ENCODE measurements around the gene MEI4. TPM values are rescaled to one million over a fixed set of nuclear protein-coding genes. Genes with fewer than 3 reads are reported as not detected.

The MEI4 gene
- total RNA-seq, 1 donor from 2014 or later: 1.5 TPM

- no peak overlapping the region for H3K27ac Mint-ChIP-seq
- no peak overlapping the region for H3K4me3 Mint-ChIP-seq
- H3K27me3 Mint-ChIP-seq (ENCODE audit: low read depth): no peaks in the 10 kb centered on the region
These were observed 240.6 kb downstream of the MEI4 start for GRCh38 chr6:77893391-77893790.

GRCh38 chr6:77906070-77906469, 253.2 kb downstream of the MEI4 start:
- H3K4me3 Mint-ChIP-seq: no peak overlapping the region
- no peak overlapping the region for H3K27ac Mint-ChIP-seq
- no peak for DNase-seq (ENCODE audit: low spot score in 2 of 2, unreplicated experiment in 2 of 2)
- peaks cover 4% of the 10 kb centered on the region for H3K36me3 Mint-ChIP-seq
- peaks cover 53% of the 10 kb centered on the region for H3K9me3 Mint-ChIP-seq
- H3K4me1 Mint-ChIP-seq: no peaks in the 10 kb centered on the region
- no peak for TF ChIP-seq CTCF (IDR thresholded peaks at IDR 0.05; ENCODE audit: unreplicated experiment)
- no peaks in the 10 kb centered on the region for H3K27me3 Mint-ChIP-seq (ENCODE audit: low read depth)

More at GRCh38 chr6:77893391-77893790, 240.6 kb downstream of the MEI4 start:
- DNase-seq (ENCODE audit: low spot score in 2 of 2, unreplicated experiment in 2 of 2): no peak
- Mint-ChIP-seq H3K4me1 (peaks cover 3% of the 10 kb centered on the region), H3K9me3 (peaks cover 32% of the 10 kb centered on the region), H3K36me3 (peaks cover 2% of the 10 kb centered on the region)
- TF ChIP-seq CTCF (IDR thresholded peaks at IDR 0.05; ENCODE audit: unreplicated experiment): no peak

GRCh38 chr6:77910826-77911225, 258.0 kb downstream of the MEI4 start:
- H3K4me1 Mint-ChIP-seq: no peaks in the 10 kb centered on the region
- no peak overlapping the region for H3K4me3 Mint-ChIP-seq
- no peaks in the 10 kb centered on the region for H3K36me3 Mint-ChIP-seq
- no peak overlapping the region for H3K27ac Mint-ChIP-seq
- peaks cover 68% of the 10 kb centered on the region for H3K9me3 Mint-ChIP-seq
- no peaks in the 10 kb centered on the region for H3K27me3 Mint-ChIP-seq (ENCODE audit: low read depth)
- TF ChIP-seq CTCF (IDR thresholded peaks at IDR 0.05; ENCODE audit: unreplicated experiment): no peak
- DNase-seq (ENCODE audit: low spot score in 2 of 2, unreplicated experiment in 2 of 2): no peak

- H3K36me3 Mint-ChIP-seq: no peaks in the 10 kb centered on the region
- H3K4me1 Mint-ChIP-seq: no peaks in the 10 kb centered on the region
- DNase-seq (ENCODE audit: low spot score in 2 of 2, unreplicated experiment in 2 of 2): no peak
- no peak overlapping the region for H3K27ac Mint-ChIP-seq
- no peak overlapping the region for H3K4me3 Mint-ChIP-seq
- H3K9me3 Mint-ChIP-seq: peaks cover 5% of the 10 kb centered on the region
- no peak for TF ChIP-seq CTCF (IDR thresholded peaks at IDR 0.05; ENCODE audit: unreplicated experiment)
- H3K27me3 Mint-ChIP-seq (ENCODE audit: low read depth): no peaks in the 10 kb centered on the region
These were observed 273.4 kb downstream of the MEI4 start for GRCh38 chr6:77926198-77926751.

GRCh38 chr6:77930382-77930781, 277.5 kb downstream of the MEI4 start:
- TF ChIP-seq CTCF (IDR thresholded peaks at IDR 0.05; ENCODE audit: unreplicated experiment): no peak
- Mint-ChIP-seq H3K27me3 (ENCODE audit: low read depth) (no peaks in the 10 kb centered on the region), H3K9me3 (peaks cover 3% of the 10 kb centered on the region), H3K4me3 (no peak overlapping the region), H3K4me1 (no peaks in the 10 kb centered on the region), H3K36me3 (no peaks in the 10 kb centered on the region), H3K27ac (no peak overlapping the region)
- DNase-seq (ENCODE audit: low spot score in 2 of 2, unreplicated experiment in 2 of 2): no peak

- peaks cover 3% of the 10 kb centered on the region for H3K9me3 Mint-ChIP-seq
- H3K36me3 Mint-ChIP-seq: no peaks in the 10 kb centered on the region
- no peak overlapping the region for H3K27ac Mint-ChIP-seq
- no peak for TF ChIP-seq CTCF (IDR thresholded peaks at IDR 0.05; ENCODE audit: unreplicated experiment)
- no peaks in the 10 kb centered on the region for H3K4me1 Mint-ChIP-seq
- H3K4me3 Mint-ChIP-seq: no peak overlapping the region
- DNase-seq (ENCODE audit: low spot score in 2 of 2, unreplicated experiment in 2 of 2): no peak
- no peaks in the 10 kb centered on the region for H3K27me3 Mint-ChIP-seq (ENCODE audit: low read depth)
These were observed 278.1 kb downstream of the MEI4 start for GRCh38 chr6:77930952-77931351.
